ENCODE results near the gene DIS3L2. TPM values are rescaled to one million over a fixed set of nuclear protein-coding genes. Genes with fewer than 3 reads are reported as not detected.

The DIS3L2 gene
- total RNA-seq, 4 donors from 2014 or later: 52.8 to 74.9 (median 61.8) TPM

DNA sequence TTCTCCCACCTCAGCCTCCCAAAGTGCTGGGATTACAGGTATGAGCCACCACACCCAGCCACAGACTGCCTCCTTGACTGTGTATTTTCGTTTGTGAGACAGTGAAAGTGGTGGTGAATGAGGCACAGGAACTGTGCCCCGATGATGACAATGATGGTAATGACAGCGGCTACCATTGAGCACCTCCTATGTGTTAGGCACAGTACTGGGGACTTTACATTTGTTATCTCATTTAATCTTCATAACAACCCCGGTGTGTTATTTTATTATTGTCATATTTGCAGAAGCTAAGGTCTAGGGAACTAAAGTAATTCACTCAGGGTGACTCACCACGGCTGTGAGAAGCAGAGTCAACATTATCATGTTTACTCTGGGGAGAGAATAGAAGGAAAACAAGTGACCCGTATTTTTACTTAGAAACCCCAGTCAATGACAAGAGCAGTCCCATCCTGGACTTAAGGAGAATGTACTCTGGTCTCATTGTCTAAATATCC, 339.4 kb downstream of the DIS3L2 start:
- no peaks in the 10 kb centered on the region for H3K4me1 ChIP-seq
- peaks cover 0 to 9% (median 0%) of the 10 kb centered on the region in 4 donors for H3K9me3 ChIP-seq
- H3K36me3 ChIP-seq: peaks cover 0 to 81% (median 6%) of the 10 kb centered on the region in 3 donors
- DNase-seq (ENCODE audit: low spot score in 2 of 2): no peak
- H3K27ac ChIP-seq: no peak overlapping the region
- WGBS, 2 donors: 78 to 86% methylated on average over 6 of the region's 6 CpGs
- TF ChIP-seq EP300 (IDR thresholded peaks at IDR 0.05) (no peak), POLR2A (IDR thresholded peaks at IDR 0.05) (no peak)
- TF ChIP-seq, protein P1, sequence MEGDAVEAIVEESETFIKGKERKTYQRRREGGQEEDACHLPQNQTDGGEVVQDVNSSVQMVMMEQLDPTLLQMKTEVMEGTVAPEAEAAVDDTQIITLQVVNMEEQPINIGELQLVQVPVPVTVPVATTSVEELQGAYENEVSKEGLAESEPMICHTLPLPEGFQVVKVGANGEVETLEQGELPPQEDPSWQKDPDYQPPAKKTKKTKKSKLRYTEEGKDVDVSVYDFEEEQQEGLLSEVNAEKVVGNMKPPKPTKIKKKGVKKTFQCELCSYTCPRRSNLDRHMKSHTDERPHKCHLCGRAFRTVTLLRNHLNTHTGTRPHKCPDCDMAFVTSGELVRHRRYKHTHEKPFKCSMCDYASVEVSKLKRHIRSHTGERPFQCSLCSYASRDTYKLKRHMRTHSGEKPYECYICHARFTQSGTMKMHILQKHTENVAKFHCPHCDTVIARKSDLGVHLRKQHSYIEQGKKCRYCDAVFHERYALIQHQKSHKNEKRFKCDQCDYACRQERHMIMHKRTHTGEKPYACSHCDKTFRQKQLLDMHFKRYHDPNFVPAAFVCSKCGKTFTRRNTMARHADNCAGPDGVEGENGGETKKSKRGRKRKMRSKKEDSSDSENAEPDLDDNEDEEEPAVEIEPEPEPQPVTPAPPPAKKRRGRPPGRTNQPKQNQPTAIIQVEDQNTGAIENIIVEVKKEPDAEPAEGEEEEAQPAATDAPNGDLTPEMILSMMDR (IDR thresholded peaks at IDR 0.05): no peak
- no peaks in the 10 kb centered on the region for H3K27me3 ChIP-seq
- H3K4me3 ChIP-seq: no peak overlapping the region

GRCh38 chr2:232304236-232304635, 342.7 kb downstream of the DIS3L2 start:
- Histone ChIP-seq H3K9me3 (peaks cover 0 to 9% (median 0%) of the 10 kb centered on the region in 4 donors), H3K36me3 (peaks cover 0 to 87% (median 3%) of the 10 kb centered on the region in 3 donors), H3K4me3 (no peak overlapping the region), H3K4me1 (no peaks in the 10 kb centered on the region), H3K27me3 (no peaks in the 10 kb centered on the region), H3K27ac (no peak overlapping the region)
- 90 to 93% methylated on average over 6 of the region's 6 CpGs for WGBS, 2 donors
- TF ChIP-seq, protein P1 (IDR thresholded peaks at IDR 0.05): no peak
- TF ChIP-seq EP300 (IDR thresholded peaks at IDR 0.05): no peak
- TF ChIP-seq POLR2A (IDR thresholded peaks at IDR 0.05): no peak
- no peak for DNase-seq (ENCODE audit: low spot score in 2 of 2)

DNA sequence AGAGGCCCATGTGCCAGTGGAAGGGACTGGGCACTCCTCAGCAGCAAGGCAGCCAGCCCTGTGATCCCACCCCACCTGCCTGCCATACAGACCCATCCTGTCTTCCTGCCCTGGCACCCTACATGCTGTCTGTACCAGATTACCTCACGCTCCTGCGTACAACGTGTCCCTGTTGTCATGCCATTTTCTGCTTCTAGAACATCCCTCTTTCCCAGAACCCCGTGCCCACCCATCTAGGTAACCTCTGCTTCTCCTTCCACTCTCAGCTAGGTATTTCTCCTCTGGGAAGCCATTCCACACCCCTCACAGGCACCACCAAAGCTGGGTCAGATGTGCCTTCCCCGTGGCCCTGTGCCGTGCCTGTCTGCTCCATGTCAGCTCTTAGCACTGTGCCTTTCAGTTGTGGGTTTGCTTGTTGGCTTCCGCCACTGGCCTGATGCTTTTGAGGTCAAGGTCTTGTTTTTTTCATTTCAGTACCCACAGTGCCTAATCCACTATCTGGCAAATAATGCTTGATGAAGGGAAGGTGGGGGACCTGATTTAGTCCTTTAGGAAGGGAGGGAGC, 345.3 kb downstream of the DIS3L2 start:
- Histone ChIP-seq H3K4me1 (no peaks in the 10 kb centered on the region), H3K27ac (no peak overlapping the region), H3K27me3 (no peaks in the 10 kb centered on the region), H3K9me3 (peaks cover 0 to 9% (median 0%) of the 10 kb centered on the region in 4 donors), H3K4me3 (no peak overlapping the region), H3K36me3 (peaks cover 0 to 78% (median 0%) of the 10 kb centered on the region in 3 donors)
- no peak for DNase-seq (ENCODE audit: low spot score in 2 of 2)
- 94 to 95% methylated on average over 7 of the region's 7 CpGs for WGBS, 2 donors
- TF ChIP-seq POLR2A (IDR thresholded peaks at IDR 0.05): no peak
- no peak for TF ChIP-seq EP300 (IDR thresholded peaks at IDR 0.05)
- TF ChIP-seq, protein P1 (IDR thresholded peaks at IDR 0.05): no peak

- H3K4me3 ChIP-seq: no peak overlapping the region
- H3K27me3 ChIP-seq: no peaks in the 10 kb centered on the region
- peaks cover 0 to 12% (median 2%) of the 10 kb centered on the region in 4 donors for H3K9me3 ChIP-seq
- 76 to 77% methylated on average over 3 of the region's 3 CpGs for WGBS, 2 donors
- no peak for TF ChIP-seq EP300 (IDR thresholded peaks at IDR 0.05)
- TF ChIP-seq, protein P1 (IDR thresholded peaks at IDR 0.05): no peak
- peaks cover 0 to 69% (median 0%) of the 10 kb centered on the region in 3 donors for H3K36me3 ChIP-seq
- no peaks in the 10 kb centered on the region for H3K4me1 ChIP-seq
- H3K27ac ChIP-seq: no peak overlapping the region
- DNase-seq (ENCODE audit: low spot score in 2 of 2): no peak
Observed at GRCh38 chr2:232307854-232308253, 346.3 kb downstream of the DIS3L2 start.

- DNase-seq (ENCODE audit: low spot score in 2 of 2): no peak
- peaks cover 0 to under 1% (median 0%) of the 10 kb centered on the region in 4 donors for H3K4me1 ChIP-seq
- no peak overlapping the region for H3K4me3 ChIP-seq
- H3K27ac ChIP-seq: no peak overlapping the region
- H3K36me3 ChIP-seq: peaks cover 0 to 61% (median 0%) of the 10 kb centered on the region in 3 donors
- peaks cover 0 to 17% (median 4%) of the 10 kb centered on the region in 4 donors for H3K9me3 ChIP-seq
- 91 to 92% methylated on average over 3 of the region's 3 CpGs for WGBS, 2 donors
- no peaks in the 10 kb centered on the region for H3K27me3 ChIP-seq
- TF ChIP-seq EP300 (IDR thresholded peaks at IDR 0.05) (no peak), POLR2A (IDR thresholded peaks at IDR 0.05) (no peak)
- TF ChIP-seq, protein P1 (IDR thresholded peaks at IDR 0.05): no peak
Observed at GRCh38 chr2:232308986-232309385, 347.5 kb downstream of the DIS3L2 start.
